T-helper 1 cell treated with Interleukin-12 subunit alpha and Interleukin-12 subunit beta and Interleukin-4 antibody, amounts not matched to agents 30 ng/mL and 1 ng/mL, for 36 hours (primary cell): ENCODE measurements around the gene ACAD8. TPM values are rescaled to one million over a fixed set of nuclear protein-coding genes. Genes with fewer than 3 reads are reported as not detected.
"Not testable (repeated sequence)": the region's sequence is repeated elsewhere in the genome, so short reads cannot be mapped to it uniquely, and the experiment has no call there.

ENCODE experiments used
- intact Hi-C: fragments of 100-400 bp; cut with micrococcal nuclease; formaldehyde crosslinking; loops from one replicate; pipeline ENCODE4 v1.15.1; 2024
- total RNA-seq: library from RNA; stranded (reverse); gene quantifications from 2 replicates; pipeline ENCODE4 v1.2.3, GENCODE V29; 2022

ACAD8 gene
- total RNA-seq, 1 donor from 2014 or later = 26.0 TPM

DNA sequence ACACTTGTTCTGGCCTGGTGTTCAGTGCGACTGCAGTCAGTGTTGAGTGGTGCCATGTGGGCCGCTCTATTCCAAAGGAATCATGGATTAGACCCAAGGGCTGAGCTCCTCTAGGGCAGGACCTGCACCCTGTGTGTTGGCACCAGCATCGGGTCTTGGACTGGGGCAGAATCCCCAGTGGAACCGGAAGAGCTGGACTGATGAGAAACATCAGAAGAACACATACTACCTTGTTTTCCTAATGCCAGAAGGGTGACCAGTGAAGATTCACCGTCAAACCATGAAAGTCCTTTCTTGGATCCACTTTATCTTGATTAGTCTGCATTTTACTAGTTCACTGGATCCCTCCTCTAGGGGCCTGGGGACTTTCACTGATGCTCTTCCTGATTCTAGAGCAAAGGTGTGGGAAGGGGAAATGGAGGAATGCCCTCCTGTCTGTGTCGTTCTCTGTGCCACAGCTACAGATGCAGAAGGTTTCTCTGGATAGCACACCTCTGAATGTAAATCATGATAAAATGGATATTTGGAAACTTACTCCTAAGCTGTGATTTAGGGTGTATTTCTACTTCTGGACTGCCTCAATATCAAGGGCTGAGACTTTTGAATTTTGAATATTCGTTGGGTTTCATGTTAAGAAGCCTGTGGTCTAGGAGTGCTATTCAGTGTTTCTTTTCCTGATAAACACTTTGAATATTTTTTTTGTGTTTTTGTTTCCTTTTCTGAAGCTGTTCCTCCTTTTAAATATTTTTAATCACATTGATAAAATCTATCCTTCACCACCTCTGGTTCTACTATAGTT lies 11.8 kb downstream of the ACAD8 start:
- intact Hi-C loops = no loop called here

DNA sequence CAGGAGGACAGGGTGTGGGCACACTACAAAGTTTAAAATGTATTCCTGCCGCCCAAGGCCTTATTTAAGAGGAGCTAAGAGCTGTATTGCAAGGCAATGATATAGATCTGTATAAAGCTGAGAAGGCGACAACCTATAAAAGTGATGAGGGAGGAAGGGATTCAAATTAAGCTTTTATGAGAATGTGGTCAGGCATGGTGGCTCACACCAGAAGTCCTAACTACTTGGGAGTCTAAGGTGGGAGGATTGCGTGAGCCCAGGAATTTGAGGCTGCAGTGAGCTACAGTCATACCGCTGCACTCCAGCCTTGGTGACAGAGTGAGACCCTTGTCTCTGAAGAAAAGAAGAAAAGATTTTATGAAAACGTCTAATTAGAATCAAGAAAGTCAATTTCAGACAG lies 13.1 kb downstream of the ACAD8 start:
- intact Hi-C loops = no loop called here

DNA sequence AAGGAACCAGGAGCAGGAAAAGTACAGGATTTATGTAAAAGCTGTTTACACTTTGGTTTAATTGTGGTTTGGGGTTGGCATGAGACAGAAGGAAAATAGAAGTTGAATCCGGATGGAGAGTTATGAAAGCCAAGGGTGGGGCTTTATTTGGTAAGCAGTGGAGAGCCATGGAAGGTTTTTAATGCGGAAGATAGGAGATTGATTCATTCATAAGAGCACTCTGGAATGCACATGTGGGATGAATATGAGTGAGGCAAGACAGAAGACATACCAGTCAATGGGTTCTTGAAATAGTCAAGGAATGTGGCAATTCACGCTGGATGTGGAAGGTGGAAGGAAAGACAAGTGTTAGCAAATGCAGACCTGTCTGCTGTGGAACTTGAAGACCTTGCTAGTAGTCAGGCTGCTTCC lies 13.5 kb downstream of the ACAD8 start:
- intact Hi-C loops = no loop called here

DNA sequence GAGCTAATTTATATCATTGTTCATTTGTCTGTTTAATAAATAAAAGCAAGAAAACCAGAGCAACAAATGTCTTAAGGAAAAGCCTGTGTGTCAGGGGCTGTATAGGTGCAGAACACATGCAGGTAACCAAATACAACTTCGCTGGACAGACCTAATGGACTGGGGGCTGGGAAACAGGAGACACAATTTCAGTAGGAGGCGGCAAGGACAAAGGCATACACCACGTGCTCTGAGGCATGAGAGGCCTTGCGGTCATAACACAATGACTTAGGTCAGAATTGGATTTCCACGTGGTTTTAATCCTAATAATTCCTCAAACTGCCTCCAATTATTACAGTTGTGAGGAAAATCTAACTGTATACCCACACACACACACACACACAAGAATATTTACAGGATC lies 14.1 kb downstream of the ACAD8 start:
- intact Hi-C loops = no loop called here

DNA sequence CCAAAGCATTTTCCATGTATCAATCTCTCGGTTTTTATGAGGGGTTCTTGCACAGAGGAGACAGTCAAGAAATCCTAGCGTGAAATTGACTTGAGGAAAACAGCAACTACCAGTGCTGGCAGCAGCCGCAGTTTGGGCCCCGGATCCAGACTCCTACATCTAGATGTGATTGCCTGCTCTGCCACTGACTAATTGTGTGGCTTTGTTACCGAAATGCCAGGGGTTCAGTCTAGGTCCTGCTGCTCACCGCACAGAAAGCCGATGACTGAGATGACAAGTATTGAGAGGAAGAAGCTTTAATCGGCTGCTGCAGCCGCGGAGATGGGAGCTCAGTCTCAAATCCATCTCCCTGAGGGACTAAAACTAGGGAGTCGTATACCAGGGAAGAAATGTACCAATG lies 14.6 kb downstream of the ACAD8 start:
- intact Hi-C loops = no loop called here

DNA sequence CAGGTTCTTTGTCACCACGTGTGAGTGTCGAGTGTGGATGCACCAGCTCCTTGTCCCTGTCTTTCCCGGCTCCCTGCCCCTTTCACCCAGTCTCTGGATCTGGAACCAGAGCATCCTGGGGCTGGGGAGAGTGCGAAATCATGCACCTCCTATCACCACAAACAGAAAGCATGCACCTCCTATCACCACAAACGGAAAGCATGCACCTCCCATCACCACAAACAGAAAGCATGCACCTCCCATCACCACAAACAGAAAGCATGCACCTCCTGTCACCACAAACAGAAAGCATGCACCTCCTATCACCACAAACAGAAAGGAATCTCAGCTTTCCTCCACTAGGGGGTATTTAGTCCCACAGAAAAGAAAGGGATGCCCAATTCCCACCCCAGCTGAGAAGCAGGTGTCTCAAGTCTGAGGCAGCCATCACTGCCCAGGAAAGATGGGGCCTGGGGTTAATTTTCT lies 16.9 kb downstream of the ACAD8 start:
- intact Hi-C loops = loop anchor here (1.0 kb wide), 2 partner anchors 17 to 45 kb away; partner anchors contain the start of genes ACAD8 and THYN1

DNA sequence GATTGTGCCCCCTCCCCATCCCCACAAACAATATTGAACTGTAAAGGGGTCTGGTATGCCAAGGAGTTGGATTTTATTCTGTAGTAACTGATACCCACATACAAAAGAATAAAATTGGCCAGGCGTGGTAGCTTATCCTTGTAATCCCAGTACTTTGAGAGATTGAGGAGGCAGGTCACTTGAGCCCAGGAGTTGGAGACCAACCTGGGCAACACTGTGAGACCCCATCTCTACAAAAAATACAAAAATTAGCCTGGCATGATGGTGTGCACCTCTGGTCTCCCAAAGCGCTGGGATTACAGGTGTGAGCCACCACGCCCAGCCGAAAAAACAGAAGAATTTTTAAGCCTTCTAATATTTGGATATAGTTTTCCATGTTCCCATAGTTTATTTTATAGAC lies 18.6 kb downstream of the ACAD8 start:
- intact Hi-C loops = no loop called here

DNA sequence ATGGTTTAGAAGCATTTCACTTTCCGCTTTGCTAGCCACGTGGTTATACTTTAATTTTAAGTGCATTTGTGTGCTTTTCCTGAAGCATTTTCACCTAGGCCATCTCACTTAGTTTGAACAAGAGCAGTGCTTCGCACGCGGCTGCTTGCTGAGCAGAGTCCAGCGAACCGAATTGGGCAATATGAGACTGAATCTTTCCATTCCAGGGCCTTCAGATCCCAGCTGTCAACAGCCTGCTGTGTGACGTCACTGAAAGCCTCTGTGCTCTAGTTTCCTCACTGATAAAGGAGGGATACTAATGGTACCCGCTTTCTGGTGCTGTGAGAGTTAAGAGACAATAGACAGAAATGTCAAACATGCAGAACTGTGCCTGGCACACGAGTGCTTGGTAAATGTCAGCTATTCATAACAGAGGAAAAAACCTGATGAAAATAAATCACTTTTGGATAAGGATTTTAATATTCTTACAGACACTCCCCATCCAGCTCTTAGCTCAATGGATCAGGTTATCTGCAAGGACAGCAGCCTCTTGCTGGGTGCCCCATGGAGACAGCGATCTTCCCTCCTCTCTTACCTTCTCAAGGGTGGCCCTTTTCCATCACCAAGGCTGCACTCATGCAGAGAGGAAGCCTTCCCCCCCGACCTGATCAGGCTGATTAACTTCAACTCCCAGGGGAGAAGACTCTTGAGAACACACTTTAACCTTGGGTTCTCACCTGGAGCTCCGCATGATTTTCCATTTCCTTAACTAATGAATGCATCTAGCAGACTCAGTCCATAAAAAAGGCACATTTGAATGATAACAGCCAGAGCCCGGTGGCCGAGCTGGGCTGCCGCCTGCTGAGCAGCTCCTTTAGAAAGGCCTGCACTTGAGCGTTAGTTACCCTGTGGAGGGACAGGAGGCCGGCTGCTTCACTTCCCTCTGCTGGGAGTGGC lies 19.3 kb downstream of the ACAD8 start:
- intact Hi-C loops = no loop called here

DNA sequence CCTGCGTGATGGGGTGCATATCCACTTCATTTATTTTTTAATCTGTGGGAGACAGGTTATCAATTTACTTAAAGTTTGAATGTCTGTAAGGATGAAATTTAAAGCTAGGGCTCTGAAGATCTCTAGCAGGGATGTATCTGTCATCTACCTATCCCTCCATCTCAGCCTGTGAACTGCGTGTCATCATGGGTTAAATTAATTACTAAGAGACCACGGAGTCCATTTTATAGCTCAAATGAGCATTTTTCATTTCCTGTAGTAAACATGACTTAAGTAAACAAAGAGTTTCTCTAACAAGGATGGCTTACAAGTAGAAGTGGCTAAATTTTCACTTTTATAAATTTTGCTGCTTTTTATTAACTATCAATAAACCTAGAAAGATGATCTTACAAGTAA lies 19.9 kb downstream of the ACAD8 start:
- intact Hi-C loops = no loop called here

DNA sequence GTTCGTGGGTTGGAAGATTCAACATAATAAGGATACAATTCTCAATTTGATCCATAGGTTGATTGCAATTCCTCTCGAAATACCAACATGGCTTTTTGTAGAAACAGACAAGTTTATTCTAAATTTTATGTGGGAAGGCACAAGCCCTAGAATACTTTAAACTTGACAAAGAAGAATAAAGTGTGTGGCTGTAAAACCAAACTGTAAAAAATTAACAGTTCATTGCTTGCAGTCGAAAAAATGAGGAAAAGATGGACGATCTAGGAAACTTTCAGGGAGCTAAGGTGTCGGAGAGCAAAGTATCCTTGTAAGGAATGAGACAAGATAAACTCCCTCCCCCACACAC lies 21.8 kb downstream of the ACAD8 start:
- intact Hi-C loops = loop anchor here (1.0 to 5.0 kb wide), 5 partner anchors 22 to 206 kb away; partner anchors contain the start of genes ACAD8, B3GAT1, GLB1L2 and JAM3

DNA sequence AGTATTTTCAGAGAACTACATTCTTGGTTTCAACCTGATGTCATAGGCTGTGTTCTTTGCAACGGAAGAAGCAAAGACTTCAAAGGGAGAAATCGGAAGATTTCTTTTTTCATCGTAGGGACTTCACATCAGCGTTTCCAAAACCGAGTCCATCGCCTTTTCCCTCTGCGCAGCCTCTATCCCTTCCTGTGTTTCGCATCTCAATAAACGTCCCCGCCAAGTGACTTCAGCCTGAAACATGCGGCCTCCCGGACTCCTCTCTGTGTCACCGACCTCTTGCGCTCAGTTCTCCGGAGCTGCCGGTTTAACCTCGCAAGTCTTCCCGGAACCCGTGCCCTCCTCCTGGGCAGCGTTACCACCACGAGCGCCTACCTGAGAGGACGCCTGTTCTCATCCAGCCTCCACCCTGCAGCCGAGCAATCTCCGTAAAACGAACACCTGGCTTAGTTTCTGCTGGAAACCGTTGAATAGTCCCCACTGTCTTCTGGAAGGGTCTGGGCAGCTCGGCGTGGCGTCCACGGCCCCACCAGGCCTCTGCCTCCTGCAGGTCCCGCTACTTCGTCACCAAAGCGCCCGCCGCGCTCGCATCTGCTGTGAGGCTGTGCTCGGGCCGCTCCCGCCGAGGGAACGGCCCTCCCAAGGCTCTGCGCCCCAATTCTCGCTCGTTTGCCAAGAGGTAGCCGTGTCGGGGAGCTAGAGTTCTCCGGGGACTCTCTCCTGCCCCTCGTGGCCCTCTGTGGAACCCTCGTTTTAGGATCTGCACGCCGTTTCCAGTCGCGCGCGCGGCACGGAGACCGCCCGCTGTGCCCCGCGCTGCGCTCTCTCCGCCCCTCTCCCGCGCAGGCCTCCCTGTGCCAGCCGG lies 22.4 kb downstream of the ACAD8 start, which contains the start of gene GLB1L3:
TSS of gene GLB1L3 (plus strand) at position 846 of the 862 bp plus-strand sequence. CDS start 362 bp downstream, outside the sequence.
- intact Hi-C loops = loop anchor here (1.0 to 5.0 kb wide), 9 partner anchors 13 to 327 kb away; partner anchors contain the start of genes ACAD8, B3GAT1, GLB1L2 and JAM3

DNA sequence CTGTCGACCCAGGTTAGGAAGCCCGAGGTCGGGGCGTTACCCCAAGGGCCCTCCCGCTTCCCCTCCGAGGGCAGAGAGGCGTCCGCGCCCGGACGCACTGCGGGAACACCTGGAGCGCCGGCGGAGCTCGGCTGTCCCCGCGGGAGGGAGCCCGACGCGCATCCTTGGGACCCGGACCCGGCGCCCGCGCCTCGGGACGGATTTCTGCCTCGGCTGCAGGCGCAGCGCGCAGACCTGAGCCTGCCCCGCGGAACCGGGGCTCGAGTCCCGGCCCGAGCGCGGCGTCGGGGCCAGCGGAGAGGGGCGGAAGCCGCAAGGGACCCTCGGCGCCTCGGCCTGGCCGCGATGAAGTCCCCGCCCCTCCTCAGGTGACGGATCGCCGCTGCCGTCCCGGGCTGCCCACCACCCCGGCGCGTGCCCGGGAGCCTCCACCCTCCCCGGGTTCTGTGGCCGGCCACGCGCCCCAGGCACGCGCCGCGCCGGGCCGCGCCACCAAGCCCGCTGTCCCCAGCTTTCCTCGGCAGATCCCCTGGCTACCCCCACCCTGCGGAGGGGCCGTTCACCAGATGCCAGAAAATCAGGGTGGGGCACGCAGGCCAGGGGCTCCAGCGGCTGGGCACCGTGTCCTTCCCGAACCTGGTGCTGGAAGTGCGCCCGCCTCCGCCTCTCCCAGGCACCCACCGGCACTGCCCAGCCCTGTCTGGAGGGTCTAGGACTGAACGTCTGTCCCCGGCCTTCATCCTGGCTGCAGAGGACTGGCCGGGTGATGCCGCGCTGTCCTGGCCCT lies 23.2 kb downstream of the ACAD8 start:
- intact Hi-C loops = loop anchor here (1.0 to 5.0 kb wide), 5 partner anchors 14 to 328 kb away; partner anchors contain the start of genes B3GAT1 and VPS26B

DNA sequence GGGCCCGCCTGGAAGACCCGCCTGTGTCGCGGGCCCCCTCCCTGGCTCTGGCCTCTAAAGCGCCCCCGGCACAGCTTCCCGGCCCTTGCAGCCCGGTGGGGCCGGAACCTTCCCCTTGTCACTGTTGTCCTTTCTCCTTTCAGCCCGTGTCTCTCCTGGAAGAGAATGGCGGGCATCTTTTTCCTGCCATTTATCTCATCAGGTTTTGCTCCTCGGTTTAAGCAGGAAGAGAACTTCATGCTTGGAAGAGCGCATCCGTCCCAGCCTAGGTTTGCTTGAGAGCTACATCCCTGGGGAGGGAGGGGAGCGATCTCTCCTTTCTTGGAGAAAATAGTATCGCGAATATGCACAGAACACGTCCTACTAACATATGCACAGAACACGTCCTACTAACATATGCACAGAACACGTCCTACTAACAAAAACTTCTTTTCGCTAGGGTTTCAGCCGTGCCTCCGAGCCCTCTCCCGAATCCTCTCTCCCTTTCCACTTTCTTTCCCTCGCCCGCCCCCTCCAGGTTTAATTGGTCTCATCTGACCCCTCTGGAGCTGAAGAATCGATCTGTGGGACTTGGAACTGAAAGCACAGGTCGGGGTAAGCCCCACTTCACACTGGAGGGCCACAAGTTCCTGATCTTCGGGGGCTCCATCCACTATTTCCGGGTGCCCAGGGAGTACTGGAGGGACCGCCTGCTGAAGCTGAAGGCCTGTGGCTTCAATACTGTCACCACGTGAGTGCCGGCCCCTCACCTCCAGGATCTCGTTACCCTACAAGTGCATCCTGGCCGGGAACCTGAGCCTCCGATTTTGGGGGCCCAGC lies 24.0 kb downstream of the ACAD8 start:
- intact Hi-C loops = loop anchor here (5.0 kb wide), 1 partner anchor 135 kb away; the partner anchor contains the start of gene B3GAT1

DNA sequence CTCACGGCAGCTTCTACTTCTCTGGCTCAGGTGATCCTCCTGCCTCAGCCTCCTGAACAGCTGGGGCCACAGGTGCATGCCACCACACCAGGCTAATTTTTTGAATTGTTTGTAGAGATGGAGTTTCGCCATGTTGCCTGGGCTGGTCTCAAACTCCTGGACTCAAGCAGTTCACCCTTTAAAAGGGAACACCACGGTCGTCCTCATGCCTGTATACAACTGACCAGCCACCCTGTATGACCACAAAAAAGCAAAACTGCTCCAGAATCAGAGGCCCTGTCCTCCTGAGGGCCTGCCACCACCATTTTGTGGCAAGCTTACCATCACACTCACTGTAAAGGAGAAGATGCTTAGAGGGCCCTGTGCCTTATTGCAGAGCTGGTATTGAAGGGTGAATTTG lies 25.0 kb downstream of the ACAD8 start:
- intact Hi-C loops = loop anchor here (5.0 kb wide), 1 partner anchor 134 kb away; the partner anchor contains the start of gene B3GAT1

DNA sequence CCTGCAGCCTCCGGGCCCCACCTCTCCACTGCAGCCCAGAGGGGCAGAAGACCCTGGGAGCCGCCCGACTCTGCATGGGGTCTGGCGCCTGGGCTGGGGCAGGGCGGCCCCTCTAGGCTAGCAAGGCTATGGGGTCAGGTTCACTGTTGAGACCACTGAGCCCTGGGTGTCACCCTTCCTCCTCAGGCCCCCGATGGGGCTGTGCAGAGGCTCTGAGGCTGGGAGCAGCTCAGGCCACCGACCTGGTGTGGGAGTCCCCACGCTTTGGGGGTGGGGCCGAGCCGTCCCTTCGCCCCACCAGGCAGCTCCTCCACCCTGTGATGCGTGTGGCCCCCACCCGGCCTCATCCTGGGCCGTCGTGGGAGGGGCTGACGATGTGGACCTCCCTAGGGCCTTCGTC lies 28.3 kb downstream of the ACAD8 start:
- intact Hi-C loops = not testable (repeated sequence)

DNA sequence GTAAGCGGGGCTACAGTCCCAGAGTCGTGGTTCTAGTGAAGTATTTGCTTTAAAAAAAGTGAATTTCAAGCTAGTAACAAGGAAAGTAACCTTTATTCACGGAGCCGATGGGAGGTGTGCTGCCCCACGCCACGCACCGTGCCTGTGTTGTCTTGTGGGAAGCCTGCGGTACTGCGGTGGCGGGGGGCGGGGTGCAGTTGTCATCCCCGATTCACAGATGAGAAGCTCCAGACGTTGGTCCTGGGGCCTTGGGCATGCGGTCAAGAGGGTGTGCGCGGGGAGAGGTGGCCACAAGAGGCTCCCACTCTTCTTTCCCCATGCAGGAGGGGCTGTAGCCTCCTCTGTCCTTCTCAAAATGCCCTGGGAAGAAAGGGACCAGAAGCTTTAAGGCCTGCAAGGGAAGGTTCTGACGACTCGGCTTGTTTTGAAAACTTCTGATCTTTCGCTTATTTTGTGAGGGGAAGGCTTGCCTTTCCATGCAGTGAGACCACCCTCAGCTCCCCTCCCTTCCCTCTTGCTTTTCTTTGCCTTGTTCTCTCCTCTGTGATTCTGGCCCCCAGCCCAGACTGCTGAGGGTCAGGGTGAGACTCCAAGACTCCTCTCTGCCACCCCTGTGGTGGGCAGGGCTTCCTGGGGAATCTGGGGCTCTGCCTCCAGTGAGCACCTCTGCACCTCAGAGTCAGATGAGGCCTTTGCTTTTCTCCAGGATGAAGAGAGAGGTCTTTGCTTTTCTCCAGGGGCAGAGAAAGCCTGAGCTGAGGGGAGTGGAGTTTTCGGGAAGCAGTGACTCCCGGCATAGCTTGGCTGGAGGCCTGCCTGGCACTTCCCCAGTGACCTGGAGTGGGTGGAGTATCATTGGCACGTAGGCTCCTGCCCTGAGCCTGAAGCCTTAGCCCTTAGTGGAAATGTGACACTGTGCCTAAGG lies 29.0 kb downstream of the ACAD8 start:
- intact Hi-C loops = no loop called here

DNA sequence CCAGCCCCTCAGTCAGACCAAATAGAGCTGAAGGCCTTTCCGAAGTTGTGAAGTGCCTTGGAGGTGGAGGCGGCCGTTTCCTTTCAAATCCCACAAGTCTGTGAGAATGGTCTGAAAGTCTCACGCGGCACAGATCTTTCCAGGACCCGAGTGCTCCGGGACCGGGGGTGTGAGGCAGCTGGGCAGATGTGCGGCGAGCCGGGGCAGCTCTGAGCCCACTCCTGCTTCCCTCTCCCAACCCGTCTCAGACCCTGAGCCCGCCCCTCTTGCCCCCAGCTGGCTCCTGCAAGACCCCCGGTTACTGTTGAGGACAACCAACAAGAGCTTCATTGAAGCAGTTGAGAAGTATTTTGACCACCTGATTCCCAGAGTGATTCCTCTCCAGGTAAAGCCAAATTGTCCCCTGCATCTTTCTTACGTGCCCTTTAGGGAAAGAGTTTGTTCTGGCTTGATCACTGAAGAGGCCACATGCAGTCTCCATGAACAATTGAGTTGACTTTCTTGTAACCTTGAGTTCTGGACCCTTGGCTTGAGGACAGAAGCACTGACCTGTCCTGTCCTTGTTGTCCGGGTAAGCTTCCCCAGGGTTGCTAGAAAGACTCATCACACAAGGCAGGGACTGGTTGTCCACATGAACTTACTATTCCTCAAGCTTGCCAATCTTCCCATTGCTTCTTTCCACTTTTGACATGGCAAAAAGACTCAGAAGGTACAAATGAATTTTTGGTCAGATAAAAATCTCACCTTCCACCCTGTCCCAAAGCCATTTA lies 30.3 kb downstream of the ACAD8 start:
- intact Hi-C loops = no loop called here
